Smooth muscle cell (in vitro differentiated cells): ENCODE data around the gene CLPTM1L. TPM values are rescaled to one million over a fixed set of nuclear protein-coding genes. Genes with fewer than 3 reads are reported as not detected.

Experiments
- DNase-seq: peaks from one replicate; lab custom pipeline; 2025; ENCODE audit not compliant: unreplicated experiment; lab: John Stamatoyannopoulos, UW
- H2AFZ ChIP-seq: fragments of 200-600 bp; sonication (generic); 2 replicates; pipeline ENCODE4 v1.6.0; 2016; ENCODE audit warnings: antibody characterized with exemption, low read depth, mild to moderate bottlenecking
- H3F3A ChIP-seq: fragments of 200-600 bp; sonication (generic); 2 replicates; pipeline ENCODE4 v1.6.0; 2017; ENCODE audit warnings: antibody characterized with exemption, low read depth
- H3K27ac ChIP-seq: fragments of 200-600 bp; sonication (generic); 2 replicates; pipeline ENCODE4 v1.5.1; 2016; ENCODE audit warnings: low read depth, mild to moderate bottlenecking
- H3K27me3 ChIP-seq: fragments of 200-600 bp; sonication (generic); 2 replicates; pipeline ENCODE4 v1.6.1; 2016; ENCODE audit warnings: low read depth, mild to moderate bottlenecking
- H3K36me3 ChIP-seq: fragments of 200-600 bp; sonication (generic); 2 replicates; pipeline ENCODE4 v1.5.1; 2016; ENCODE audit warnings: low read depth
- H3K4me1 ChIP-seq: fragments of 200-600 bp; sonication (generic); 2 replicates; pipeline ENCODE4 v1.5.1; 2016; ENCODE audit warnings: low read depth
- H3K4me2 ChIP-seq: fragments of 200-600 bp; sonication (generic); 2 replicates; pipeline ENCODE4 v1.6.0; 2016; ENCODE audit warnings: mild to moderate bottlenecking
- H3K4me3 ChIP-seq: fragments of 200-600 bp; sonication (generic); 2 replicates; pipeline ENCODE4 v1.5.1; 2016; ENCODE audit warnings: mild to moderate bottlenecking
- H3K79me2 ChIP-seq: fragments of 200-600 bp; sonication (generic); 2 replicates; pipeline ENCODE4 v1.6.0; 2016; ENCODE audit warnings: low read depth, mild to moderate bottlenecking
- H3K9ac ChIP-seq: fragments of 200-600 bp; sonication (generic); 2 replicates; pipeline ENCODE4 v1.6.0; 2016; ENCODE audit warnings: low read depth
- H3K9me3 ChIP-seq: fragments of 200-600 bp; sonication (generic); replicated peaks from 2 replicates; pipeline ENCODE4 v1.5.1; 2016; ENCODE audit warnings: low read depth
- H4K20me1 ChIP-seq: fragments of 200-600 bp; sonication (generic); 2 replicates; pipeline ENCODE4 v1.6.0; 2016; ENCODE audit warnings: low read depth
- CTCF ChIP-seq: fragments of 200-600 bp; sonication (generic); IDR thresholded peaks from 2 replicates; pipeline ENCODE4 v1.5.1; 2017; ENCODE audit warnings: borderline replicate concordance, mild to moderate bottlenecking, antibody characterized with exemption; ENCODE audit not compliant: insufficient read depth, poor library complexity, severe bottlenecking
- WGBS: methylation state at CpG from one replicate; pipeline ENCODE4 v1.1.7; 2016; ENCODE audit warnings: low lambda C conversion rate; 5-methylcytosine and 5-hydroxymethylcytosine counted together
- polyA plus RNA-seq: library from polyadenylated mRNA; unstranded; fragments of >200 nt; fragmentation: Nextera tagmentation; extraction: Ambion mirVana; gene quantifications from 2 replicates; pipeline ENCODE4 v1.2.1, GENCODE V29; 2016
- total RNA-seq: library from RNA; depleted of rRNA; stranded (reverse); fragments of >200 nt; gene quantifications from 2 replicates; pipeline ENCODE4 v1.2.3, GENCODE V29; 2014

The CLPTM1L gene
- total and polyA plus RNA-seq, 2 experiments from 2014 or later = 125 to 127 TPM

DNA sequence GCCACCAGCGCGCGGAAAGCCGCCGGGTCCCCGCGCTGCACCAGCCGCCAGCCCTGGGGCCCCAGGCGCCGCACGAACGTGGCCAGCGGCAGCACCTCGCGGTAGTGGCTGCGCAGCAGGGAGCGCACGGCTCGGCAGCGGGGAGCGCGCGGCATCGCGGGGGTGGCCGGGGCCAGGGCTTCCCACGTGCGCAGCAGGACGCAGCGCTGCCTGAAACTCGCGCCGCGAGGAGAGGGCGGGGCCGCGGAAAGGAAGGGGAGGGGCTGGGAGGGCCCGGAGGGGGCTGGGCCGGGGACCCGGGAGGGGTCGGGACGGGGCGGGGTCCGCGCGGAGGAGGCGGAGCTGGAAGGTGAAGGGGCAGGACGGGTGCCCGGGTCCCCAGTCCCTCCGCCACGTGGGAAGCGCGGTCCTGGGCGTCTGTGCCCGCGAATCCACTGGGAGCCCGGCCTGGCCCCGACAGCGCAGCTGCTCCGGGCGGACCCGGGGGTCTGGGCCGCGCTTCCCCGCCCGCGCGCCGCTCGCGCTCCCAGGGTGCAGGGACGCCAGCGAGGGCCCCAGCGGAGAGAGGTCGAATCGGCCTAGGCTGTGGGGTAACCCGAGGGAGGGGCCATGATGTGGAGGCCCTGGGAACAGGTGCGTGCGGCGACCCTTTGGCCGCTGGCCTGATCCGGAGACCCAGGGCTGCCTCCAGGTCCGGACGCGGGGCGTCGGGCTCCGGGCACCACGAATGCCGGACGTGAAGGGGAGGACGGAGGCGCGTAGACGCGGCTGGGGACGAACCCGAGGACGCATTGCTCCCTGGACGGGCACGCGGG is 49.9 kb downstream of the CLPTM1L start, which contains the start of gene TERT:
Gene TERT (minus strand): TSS at position 234 of the 815 bp plus-strand sequence. CDS start 79 bp downstream, at position 155.
- Histone ChIP-seq H3K4me1 (no peaks in the 10 kb centered on the region), H2AFZ (no peak within 1 kb of the TSS), H3K9ac (no peak within 1 kb of the TSS), H3K27me3 (peaks cover 46% of the 10 kb centered on the region), H3K4me3 (peak within 1 kb of the TSS; percentile 29), H3K4me2 (peak within 1 kb of the TSS; percentile 76), H4K20me1 (no peaks in the 10 kb centered on the region), H3K27ac (no peak within 1 kb of the TSS), H3K9me3 (no peaks in the 10 kb centered on the region), H3K36me3 (no peaks in the 10 kb centered on the region), H3K79me2 (no peaks in the 10 kb centered on the region), H3F3A (no peaks in the 10 kb centered on the region)
- DNase-seq = no peak
- WGBS = 5% methylated on average over 71 of the region's 102 CpGs
- TF ChIP-seq CTCF = no peak

DNA sequence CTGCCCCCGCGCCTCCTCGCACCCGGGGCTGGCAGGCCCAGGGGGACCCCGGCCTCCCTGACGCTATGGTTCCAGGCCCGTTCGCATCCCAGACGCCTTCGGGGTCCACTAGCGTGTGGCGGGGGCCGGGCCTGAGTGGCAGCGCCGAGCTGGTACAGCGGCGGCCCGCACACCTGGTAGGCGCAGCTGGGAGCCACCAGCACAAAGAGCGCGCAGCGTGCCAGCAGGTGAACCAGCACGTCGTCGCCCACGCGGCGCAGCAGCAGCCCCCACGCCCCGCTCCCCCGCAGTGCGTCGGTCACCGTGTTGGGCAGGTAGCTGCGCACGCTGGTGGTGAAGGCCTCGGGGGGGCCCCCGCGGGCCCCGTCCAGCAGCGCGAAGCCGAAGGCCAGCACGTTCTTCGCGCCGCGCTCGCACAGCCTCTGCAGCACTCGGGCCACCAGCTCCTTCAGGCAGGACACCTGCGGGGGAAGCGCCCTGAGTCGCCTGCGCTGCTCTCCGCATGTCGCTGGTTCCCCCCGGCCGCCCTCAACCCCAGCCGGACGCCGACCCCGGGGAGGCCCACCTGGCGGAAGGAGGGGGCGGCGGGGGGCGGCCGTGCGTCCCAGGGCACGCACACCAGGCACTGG is 50.6 kb downstream of the CLPTM1L start:
- no peak overlapping the region for H3K9ac ChIP-seq
- WGBS = 61% methylated on average over 37 of the region's 69 CpGs

DNA sequence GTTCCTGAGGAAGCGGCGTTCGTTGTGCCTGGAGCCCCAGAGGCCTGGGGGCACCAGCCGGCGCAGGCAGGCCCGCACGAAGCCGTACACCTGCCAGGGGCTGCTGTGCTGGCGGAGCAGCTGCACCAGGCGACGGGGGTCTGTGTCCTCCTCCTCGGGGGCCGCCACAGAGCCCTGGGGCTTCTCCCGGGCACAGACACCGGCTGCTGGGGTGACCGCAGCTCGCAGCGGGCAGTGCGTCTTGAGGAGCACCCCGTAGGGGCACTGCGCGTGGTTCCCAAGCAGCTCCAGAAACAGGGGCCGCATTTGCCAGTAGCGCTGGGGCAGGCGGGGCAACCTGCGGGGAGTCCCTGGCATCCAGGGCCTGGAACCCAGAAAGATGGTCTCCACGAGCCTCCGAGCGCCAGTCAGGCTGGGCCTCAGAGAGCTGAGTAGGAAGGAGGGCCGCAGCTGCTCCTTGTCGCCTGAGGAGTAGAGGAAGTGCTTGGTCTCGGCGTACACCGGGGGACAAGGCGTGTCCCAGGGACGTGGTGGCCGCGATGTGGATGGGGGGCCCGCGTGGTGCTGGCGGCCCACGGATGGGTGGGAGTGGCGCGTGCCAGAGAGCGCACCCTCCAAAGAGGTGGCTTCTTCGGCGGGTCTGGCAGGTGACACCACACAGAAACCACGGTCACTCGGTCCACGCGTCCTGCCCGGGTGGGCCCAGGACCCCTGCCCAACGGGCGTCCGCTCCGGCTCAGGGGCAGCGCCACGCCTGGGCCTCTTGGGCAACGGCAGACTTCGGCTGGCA is 51.3 kb downstream of the CLPTM1L start:
- H3K9me3 ChIP-seq = no peaks in the 10 kb centered on the region
- H2AFZ ChIP-seq = no peak overlapping the region
- no peaks in the 10 kb centered on the region for H4K20me1 ChIP-seq
- no peak for DNase-seq
- H3K27me3 ChIP-seq = peaks cover 46% of the 10 kb centered on the region
- no peak overlapping the region for H3K4me2 ChIP-seq
- H3K4me1 ChIP-seq = no peaks in the 10 kb centered on the region
- WGBS = 95% methylated on average over 56 of the region's 60 CpGs
- H3K4me3 ChIP-seq = no peak overlapping the region
- H3K27ac ChIP-seq = no peak overlapping the region
- H3K79me2 ChIP-seq = no peaks in the 10 kb centered on the region
- H3K9ac ChIP-seq = no peak overlapping the region
- H3F3A ChIP-seq = no peaks in the 10 kb centered on the region
- no peaks in the 10 kb centered on the region for H3K36me3 ChIP-seq
- no peak for TF ChIP-seq CTCF

More for the DNA sequence above, 50.6 kb downstream of the CLPTM1L start:
- H3F3A ChIP-seq = no peaks in the 10 kb centered on the region
- H3K27ac ChIP-seq = no peak overlapping the region
- DNase-seq = no peak
- no peak for TF ChIP-seq CTCF
- peaks cover 46% of the 10 kb centered on the region for H3K27me3 ChIP-seq
- H3K4me2 ChIP-seq = peak overlapping the region; percentile 76
- H3K9me3 ChIP-seq = no peaks in the 10 kb centered on the region
- H4K20me1 ChIP-seq = no peaks in the 10 kb centered on the region
- no peaks in the 10 kb centered on the region for H3K4me1 ChIP-seq
- peak overlapping the region; percentile 29 for H3K4me3 ChIP-seq
- H3K79me2 ChIP-seq = no peaks in the 10 kb centered on the region
- H3K36me3 ChIP-seq = no peaks in the 10 kb centered on the region
- no peak overlapping the region for H2AFZ ChIP-seq
